GM18502 (cell line): ENCODE results near the gene HIPK4.
"Not testable (repeated sequence)": the region's sequence is repeated elsewhere in the genome, so short reads cannot be mapped to it uniquely, and the experiment has no call there.

ENCODE experiments used
- ATAC-seq: cut with Tn5 transposase; IDR thresholded peaks from one replicate; pipeline ENCODE4 v1.9.1; 2021; ENCODE audit warnings: mild to moderate bottlenecking; ENCODE audit not compliant: unreplicated experiment, poor library complexity

Gene HIPK4

DNA sequence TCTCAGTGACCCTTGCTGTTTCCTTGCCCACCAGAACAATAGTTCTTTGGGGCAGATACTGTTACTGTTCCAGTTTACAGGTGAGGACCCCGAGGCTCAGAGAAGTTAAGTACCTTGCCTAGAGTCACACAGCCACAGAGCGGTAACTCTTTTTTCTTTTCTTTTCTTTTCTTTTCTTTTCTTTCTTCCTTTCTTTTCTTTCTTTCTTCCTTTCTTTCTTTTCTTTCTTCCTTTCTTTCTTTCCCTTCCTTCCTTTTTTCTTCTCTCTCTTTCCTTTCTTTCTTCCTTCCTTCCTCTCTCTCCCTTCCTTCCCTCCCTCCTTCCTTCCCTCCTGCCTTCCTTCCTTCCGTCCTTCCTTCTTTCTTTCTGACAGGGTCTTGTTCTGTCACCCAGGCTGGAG, 28.1 kb upstream of the HIPK4 start:
- no peak for ATAC-seq

DNA sequence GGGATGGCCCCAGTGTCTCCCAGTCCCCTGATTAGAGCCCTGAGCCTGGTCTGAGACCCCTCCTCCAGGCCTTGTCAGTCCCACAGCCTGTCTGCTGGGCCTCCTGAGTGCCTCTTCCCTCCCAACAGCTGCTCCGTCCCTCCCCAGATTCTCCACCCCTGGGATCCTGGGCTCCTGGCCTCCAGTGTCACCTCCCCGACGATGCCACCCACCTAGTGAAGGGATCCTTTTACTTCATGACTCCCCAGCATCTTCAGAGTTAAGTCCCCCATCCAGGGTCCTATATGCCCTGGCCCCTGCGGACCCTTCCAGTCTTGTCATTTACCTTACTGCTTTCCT, 27.6 kb upstream of the HIPK4 start:
- ATAC-seq = no peak

DNA sequence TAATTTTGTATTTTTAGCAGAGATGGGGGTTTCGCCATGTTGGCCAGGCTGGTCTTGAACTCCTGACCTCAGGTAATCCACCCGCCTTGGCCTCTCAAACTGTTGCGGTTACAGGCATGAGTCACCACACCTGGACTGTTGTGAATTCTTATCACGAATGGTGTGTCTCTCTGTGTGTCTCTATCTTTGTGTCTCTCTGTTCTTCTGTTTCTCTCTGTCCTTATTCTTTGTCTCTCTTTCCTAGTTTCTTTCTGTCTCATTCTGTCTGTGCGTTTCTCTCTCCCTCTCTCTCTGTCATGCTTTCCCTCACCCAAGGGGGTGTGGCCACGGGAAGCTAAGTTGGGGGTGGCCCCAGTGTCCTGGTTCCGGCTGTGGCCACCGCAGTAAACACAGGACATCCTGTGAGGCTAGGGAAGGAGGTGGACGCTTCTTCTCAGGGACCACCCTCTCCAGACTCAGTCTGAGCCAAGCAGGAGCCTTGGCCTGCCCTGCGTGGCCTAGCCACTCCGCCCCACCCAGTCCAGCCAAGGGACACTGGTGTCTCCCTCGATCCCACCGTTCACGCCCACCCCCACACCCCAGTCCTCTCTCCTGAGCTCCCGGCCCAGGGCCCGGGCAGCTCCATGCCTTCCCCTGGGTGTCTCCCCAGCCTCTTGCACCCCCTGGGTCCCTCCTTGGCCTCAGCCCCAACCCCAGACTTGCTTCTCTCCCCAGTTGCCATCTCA, 27.1 kb upstream of the HIPK4 start:
- no peak for ATAC-seq

DNA sequence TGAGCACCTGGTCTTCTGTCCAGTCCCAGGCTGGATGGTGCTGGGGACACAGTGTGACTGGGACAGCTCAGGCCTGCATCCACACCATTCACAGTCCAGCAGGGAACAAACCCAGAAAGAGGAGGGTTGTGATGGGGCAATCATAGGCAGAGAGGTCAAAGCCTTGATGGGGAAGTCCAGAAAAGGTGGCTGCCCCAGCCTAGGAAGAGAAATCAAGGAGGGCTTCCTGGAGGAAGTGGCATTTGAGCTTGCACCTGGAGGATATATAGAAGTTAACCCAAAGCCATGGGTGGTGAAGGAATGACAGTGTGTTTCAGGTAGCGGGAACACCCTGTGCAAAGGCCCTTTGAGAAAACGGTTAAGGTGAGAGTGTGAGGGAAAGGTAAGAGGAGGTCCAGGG, 25.8 kb upstream of the HIPK4 start:
- no peak for ATAC-seq

DNA sequence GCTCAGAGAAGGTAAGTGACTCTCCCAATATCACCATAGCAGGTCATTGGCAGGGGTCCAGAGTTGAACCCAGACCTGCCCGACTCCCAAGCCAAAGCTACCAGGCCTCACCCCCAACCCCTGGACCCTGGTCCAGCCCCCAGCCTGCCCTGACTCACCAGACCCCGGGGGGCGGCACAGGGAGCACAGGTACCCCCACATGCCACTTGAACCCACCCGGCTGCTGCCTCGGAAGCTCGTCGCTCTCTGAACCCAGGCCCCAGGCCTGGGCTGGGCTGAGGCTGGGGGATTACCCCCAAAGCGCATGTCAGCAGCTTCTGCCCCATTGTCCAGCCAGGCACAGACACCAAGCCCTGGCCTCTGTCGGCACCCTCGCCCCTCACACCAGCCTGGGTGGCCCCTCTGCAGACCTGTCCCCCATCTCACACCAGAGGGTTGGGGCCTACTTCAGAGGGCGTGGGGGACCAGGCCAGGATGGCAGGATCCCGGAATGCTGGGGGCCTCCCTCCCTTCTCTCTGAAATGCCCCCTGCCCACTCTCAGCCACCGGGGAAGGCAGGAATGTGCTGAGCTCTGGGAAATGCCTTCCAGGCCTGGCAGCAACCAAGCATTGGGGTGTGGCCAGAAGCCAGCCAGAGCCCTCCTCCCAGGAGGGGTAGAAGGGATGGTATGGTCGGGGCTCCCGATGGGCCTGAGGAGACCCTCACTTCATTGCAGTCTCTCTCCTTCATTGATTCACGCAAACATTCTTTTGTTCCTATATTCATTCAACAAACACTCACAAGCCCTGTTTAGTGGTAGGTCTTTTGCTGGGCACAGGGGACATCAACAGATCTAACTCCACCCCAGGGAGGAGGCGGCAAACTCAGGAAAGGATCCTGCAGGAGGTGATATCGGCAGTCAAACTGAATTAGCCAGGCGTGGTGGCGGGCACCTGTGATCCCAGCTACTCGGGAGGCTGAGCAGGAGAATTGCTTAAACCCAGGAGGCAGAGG, 24.9 kb upstream of the HIPK4 start:
- ATAC-seq = no peak

DNA sequence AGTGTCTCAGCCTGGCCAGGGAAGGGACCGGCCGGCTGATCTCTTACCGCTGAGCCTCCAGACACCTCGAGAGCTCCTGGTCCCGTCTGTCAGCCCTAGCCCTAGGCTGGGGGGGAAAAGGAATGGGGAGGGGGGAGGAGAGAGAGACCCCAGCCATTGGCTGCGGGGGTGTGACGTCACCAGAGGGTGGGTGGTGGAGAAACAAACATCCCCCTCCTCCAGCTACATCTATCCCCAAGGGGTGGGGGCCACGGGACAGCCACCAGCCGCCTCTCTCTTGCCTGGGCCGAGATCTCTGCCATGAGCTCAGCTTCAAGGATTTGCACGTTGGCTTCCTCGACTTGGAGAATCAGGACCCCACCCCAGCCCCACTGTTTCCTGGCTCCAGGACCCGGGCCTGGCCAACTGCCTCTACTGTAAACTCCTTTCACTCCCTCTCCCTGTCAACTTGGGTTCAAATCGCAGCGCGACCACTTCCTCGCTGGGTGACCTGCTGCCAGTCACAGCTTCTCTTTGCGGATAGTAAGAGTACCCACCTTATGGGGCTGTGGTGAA, 23.4 kb upstream of the HIPK4 start, which contains the start of gene PRX:
TSS of gene PRX (minus strand) at position 88 of the 555 bp plus-strand sequence. CDS start 5,446 bp downstream, outside the sequence.
- no peak for ATAC-seq

DNA sequence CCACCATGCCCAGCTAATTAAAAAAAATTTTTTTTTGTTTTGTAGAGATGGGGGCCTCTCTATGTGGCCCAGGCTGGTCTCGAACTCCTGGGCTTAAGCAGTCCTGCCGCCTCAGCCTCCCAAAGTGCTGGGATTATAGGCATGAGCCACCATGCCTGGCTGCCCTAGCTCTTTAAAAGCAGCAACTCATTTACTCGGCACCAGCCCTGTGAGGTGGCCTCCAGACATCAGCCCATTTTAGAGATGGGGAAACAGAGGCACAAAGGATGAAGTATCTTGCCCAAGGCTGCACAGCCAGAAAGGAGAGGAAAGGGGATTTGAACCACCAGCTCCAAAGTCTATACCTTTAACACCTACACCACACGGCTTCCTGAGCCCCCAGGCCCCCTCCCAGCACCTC, 22.9 kb upstream of the HIPK4 start:
- ATAC-seq = no peak

DNA sequence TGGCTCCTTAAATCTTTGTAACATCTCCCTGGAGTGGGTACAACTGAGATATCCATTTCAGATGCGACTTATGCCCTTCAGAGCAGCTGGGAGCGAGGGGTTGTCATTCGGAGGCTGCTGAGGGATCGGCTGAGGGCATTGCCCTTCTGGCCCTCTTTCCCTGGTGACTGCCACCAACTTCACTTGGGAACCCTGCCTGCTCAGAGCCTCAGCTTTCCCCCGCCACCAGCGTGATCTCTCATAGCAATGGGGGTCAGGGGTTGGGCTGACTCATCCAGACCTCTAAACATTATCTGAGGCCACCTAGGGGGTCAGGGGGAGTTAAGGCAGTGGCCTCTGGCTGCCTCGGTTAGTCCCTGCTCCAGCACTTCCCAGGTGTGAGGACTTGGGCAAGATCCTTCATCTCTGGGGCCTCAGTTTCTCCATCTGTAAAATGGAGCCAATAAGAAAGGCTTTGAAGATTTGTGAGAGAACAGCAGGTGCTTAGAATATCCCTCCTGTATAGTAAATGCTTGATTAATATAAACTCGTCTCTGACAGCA, 22.0 kb upstream of the HIPK4 start:
- ATAC-seq = no peak

DNA sequence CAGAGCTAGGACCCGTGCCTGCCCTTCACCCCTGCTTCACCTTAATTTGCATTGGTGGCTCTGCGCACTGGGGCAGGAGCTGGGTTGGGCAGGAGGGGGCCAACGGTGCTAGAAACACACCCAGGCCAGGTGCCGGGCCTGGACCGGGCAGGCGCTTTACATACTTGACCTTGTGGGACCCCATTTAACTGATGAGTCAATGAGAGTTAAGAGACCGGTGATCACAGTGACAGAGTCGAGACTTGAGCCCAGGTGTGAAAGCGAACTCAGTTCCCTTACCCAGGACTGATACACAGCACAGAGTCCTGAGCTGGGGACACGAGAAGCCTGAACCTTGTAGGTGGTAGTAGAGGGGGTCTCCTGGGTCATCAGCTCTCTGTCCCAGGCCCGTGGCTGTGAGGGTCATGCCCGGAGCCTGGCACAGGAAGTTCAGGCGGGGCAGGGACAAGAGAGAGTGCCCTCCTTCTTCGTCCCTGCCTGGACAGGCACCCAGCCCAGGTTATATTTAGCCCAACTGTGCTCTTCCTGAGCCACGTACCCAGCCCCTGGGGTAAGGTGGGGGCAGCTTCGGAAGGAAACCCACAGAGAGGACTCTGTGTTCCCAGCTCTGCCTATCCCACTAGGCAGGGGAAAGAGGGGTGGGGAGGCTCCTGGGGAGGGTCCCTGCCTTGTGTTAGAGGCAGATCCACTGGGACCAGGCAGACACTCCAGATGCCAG, 21.3 kb upstream of the HIPK4 start:
- no peak for ATAC-seq

DNA sequence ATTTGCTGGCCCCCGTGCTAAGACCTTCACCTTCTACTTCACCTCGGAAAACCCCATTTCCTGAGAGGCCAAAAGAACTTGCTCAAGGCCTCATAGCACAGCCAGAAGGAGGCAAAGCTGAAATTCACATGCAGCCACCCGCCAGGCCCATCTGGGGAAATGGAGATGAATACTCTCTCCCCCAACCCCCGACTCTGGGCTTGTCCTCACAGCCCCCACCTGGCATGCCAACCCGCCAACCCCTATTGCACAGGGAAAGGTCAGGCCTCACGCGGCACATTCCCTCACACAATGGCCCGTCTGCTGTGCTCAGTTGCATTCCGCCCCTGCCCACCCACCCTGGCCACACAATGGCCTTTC, 20.0 kb upstream of the HIPK4 start:
- no peak for ATAC-seq

DNA sequence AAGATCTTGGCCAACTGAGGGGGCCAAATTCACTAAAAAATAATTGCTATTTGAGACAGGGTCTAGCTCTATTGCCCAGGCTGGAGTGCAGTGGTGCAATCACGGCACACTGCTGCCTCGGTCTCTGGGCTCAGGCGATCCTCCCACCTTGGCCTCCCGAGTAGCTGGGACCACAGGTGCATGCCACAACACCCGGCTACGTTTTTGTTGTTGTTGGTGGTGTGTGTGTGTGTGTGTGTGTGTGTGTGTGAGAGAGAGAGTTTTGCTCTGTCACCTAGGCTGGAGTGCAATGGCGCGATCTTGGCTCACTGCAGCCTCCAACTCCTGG, 18.6 kb upstream of the HIPK4 start:
- ATAC-seq = not testable (repeated sequence)

DNA sequence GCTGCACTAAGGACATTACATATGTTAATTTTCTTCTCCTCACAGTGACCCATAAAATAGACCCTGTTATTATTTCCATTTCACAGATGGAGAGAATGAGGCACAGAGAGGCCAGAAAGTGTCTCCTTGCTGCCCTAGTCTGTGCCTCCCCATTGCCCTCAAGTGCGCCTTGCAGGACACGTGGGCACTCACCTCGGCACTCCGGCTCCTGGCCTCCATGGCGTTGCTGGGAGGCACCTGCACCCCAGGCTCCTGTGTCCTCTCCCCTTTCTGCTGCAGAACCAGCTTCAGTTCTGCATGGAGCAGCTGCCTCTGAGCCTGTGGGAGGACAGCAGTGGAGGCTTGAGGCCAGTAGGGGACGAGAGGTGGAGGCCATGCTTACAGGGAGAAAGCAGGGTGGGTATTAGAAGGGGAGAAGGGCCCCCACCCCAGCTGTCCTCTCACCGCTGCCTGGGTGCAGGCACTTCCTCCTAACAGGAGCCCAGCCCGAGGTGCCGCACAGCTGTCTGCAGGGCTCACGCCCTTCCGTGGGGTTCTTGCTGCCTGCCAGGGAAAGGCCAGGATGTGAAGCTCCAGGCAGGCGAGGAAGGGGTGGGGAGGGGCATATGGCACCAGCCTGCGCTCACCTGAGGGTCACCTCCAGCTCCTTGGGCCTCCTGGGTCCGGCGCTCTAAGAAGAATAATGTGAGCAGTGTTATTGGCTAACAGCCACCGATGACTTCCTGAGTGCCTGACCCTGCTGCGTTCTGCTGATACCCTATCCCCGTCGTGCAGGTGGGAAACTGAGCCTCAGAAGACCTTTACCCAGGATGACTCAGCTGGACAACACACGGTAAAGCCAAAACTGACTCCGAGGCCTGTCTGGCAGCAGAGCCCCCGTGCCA, 18.0 kb upstream of the HIPK4 start:
- no peak for ATAC-seq

DNA sequence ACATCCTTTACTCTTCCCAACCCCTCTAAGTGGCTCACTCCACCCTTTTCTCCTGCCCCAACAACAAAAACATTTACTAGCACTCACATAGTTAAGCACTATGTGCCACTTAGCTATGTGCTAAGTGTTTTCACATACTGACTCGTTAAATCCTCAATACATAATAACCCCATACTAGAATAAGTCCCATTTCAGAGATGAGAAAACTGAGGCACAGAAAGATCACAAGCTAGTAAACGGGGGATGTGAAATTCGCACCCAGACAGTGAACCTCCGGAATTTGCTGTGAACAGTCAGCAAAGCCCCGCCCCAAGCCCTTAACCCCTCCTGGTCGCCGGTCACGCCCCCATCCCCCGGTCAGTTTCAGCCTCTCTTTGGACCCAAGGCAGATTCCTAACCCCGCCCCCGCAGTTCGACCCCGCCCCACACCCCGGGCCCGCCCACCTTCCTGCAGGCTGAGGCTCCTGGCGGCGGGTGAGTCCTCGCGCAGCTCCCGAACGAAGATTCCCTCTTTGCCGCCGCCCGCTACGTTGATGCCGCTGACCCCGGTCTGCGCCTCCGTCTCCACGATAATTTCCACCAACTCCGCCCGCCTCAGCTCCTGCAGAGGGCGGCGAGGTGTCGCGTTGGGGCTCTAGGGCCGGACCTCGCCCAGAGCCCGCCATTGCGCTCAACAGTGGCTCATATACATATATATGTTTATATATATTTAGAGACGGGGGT, 13.4 kb upstream of the HIPK4 start:
- peak; percentile 60 for ATAC-seq

DNA sequence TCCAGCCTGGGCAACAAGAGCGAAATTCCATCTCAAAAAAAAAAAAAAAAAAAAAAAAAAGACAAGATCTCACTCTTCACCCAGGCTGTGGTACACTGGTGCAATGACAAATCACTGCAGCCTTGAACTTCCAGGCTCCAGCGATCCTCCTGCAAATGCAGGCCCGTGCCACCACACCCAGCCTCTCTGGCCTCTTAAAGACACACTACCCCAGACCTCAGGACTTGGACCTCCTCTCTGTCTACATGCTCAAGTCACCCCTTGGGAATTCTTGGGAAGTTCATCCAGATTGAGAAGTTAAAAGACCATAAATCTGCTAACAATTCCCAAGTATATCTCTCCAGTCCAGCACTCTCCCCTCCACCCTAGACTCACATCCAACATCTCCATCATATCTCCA, 10.6 kb upstream of the HIPK4 start:
- no peak for ATAC-seq

DNA sequence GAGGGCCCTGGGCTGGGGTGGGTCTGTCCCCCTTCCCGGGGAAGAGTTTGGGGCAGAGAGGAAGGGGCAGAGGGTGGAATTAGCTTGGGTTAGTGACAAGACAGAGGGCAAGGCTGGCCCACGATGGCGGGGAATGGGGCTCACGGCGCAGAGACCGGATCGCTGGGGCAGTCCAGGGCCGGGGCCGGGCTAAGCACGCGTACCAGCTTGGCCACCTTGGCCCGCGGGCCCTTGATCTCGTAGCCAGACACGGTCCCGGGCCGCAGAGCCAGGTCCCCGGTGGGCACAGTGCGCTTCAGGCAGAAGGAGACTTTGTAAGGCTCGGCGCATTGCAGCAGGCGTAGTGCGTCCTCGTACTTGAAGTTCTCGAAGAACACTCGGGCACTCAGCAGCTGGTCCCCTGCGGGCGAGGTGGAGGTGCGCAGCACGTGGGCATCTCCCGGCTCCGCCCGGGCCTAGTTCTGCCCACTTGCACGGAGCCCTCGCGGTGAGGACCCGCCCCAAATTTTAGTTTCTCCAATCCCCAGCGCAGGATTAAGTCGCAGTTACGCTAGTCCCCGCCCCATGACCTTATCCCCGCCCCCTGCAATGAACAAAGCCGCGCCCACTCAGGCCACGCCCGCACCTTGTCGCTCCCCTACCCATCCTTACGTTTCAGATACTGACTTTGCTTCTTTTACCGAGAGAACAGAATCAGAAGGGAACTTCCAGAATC, 8.6 kb upstream of the HIPK4 start:
- ATAC-seq = no peak

DNA sequence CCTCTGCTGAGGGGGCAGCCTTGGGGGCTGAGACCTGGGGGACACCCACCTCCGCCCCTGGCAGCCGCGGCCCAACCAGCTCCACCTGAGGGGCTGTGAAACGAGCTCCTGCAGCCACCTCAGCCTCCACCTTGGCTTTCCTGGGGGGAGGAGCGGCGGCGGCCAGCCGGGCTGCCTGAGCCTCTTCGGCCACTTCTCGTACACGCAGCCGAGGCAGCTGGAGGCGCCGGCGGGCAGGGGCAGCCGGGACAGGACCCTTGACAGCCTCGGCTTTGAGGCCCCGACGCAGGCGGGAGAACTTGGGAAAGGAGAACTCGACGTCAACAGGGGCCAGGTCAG, 7.6 kb upstream of the HIPK4 start:
- no peak for ATAC-seq

DNA sequence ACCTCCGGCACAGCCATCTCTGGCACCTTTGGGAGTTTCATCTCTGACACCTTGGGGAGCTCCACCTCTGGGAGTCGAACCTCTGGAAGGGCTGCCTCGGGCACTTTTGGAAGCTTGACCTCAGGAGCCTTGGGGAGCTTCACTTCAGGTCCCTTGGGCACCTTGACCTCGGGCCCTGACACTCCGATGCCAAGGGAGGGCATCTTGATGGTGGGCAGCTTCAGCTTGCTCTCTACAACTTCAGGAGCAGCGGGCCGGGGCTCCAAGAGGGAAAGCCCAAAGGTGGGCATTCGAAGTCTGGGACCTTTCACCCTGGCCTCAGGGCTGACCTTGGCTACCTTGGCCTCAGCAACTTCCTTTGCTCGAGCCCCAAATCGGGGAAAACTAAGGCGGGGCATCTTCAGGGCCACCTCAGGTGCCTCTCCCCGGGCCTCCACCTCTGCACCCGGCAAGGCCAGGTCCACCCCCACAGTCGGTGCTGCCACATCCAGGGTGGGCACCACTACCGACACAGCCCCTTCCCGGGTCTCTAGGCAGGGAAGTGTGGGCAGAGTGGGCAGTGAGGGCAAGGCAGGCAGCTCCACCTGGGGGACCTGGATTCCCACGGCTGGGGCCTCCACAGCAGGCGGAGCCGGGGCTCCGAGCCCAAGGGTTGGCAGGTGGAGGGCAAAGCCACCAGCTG, 7.0 kb upstream of the HIPK4 start:
- no peak for ATAC-seq

DNA sequence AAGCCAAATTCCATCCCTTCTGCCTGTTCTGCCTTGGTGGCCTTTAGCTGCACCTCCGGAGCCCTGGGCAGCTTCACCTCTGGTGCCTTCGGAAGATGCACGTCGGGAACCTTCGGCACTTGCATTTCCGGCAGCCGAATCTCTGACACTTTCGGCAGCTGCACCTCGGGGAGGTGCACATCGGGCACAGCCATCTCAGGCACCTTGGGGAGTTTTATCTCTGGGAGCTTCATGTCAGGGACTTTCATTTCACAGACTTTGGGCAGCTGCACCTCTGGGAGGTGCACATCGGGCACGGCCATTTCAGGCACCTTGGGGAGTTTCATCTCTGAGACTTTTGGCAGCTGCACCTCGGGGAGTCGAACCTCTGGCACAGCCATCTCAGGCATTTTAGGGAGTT, 6.0 kb upstream of the HIPK4 start:
- ATAC-seq = no peak
